ENCODE data around the gene PRKCA. TPM values are rescaled to one million over a fixed set of nuclear protein-coding genes. Genes with fewer than 3 reads are reported as not detected.
A peak's percentile ranks its signal among the peaks of the same experiment; 100 is the strongest.
"Not testable (repeated sequence)": the region's sequence is repeated elsewhere in the genome, so short reads cannot be mapped to it uniquely, and the experiment has no call there.

The PRKCA gene
- total RNA-seq, 1 experiment from 2014 or later, result 29.6 TPM

- no peaks in the 10 kb centered on the region for H3K27me3 ChIP-seq (replicated peaks; ENCODE audit: control insufficient read depth, insufficient read depth, low read length)
- H3K9me3 Mint-ChIP-seq (ENCODE audit: unreplicated experiment), result no peaks in the 10 kb centered on the region
- no peak overlapping the region for H3K4me3 ChIP-seq (ENCODE audit: low read depth, low read length)
- no TSS peak for BruUV-seq (replicated peaks)
- DNase-seq, result peak; percentile 45 to 60
- H3K36me3 Mint-ChIP-seq (ENCODE audit: insufficient read depth, unreplicated experiment), result no peaks in the 10 kb centered on the region
- H3K4me1 Mint-ChIP-seq (ENCODE audit: low read depth, unreplicated experiment), result no peaks in the 10 kb centered on the region
- CTCF ChIA-PET, result no interaction called here
- POLR2A ChIA-PET, result no interaction called here
- intact Hi-C loops (cut with micrococcal nuclease; ENCODE audit: unreplicated experiment), result loop anchor here (10.0 kb wide), 1 partner anchor 373 kb away; no protein-coding TSS in a partner anchor
- H3K27me3 Mint-ChIP-seq (ENCODE audit: insufficient read depth, unreplicated experiment), result no peaks in the 10 kb centered on the region
- no peaks in the 10 kb centered on the region for H3K9me3 ChIP-seq
- H3K4me3 Mint-ChIP-seq (ENCODE audit: unreplicated experiment), result no peak overlapping the region
- peaks cover 10% of the 10 kb centered on the region; the same call in 1 of the 2 replicates for H3K4me1 ChIP-seq
- H3K36me3 ChIP-seq (ENCODE audit: control insufficient read depth, insufficient read depth, low read length), result no peaks in the 10 kb centered on the region
- peak overlapping the region; percentile 29 for H3K27ac Mint-ChIP-seq (ENCODE audit: unreplicated experiment)
- no peak for TF ChIP-seq CTCF (IDR thresholded peaks at IDR 0.05; ENCODE audit: insufficient read depth in 1 of 2, low read depth in 1 of 2, low read length in 1 of 2, severe bottlenecking in 1 of 2, unreplicated experiment in 1 of 2)
Measured at GRCh38 chr17:66711881-66712321, 409.5 kb downstream of the PRKCA start.

- POLR2A ChIA-PET, result no interaction called here
- H3K27ac Mint-ChIP-seq (ENCODE audit: unreplicated experiment), result peak overlapping the region; percentile 29
Measured at GRCh38 chr17:66712453-66712852, 410.0 kb downstream of the PRKCA start.

GRCh38 chr17:66713021-66713532, 410.7 kb downstream of the PRKCA start:
- H3K27me3 Mint-ChIP-seq (ENCODE audit: insufficient read depth, unreplicated experiment); H3K9me3 Mint-ChIP-seq (ENCODE audit: unreplicated experiment); H3K27ac Mint-ChIP-seq (ENCODE audit: unreplicated experiment); DNase-seq; H3K4me3 ChIP-seq (ENCODE audit: low read depth, low read length); BruUV-seq (replicated peaks); H3K36me3 Mint-ChIP-seq (ENCODE audit: insufficient read depth, unreplicated experiment); H3K4me3 Mint-ChIP-seq (ENCODE audit: unreplicated experiment); H3K4me1 Mint-ChIP-seq (ENCODE audit: low read depth, unreplicated experiment); H3K36me3 ChIP-seq (ENCODE audit: control insufficient read depth, insufficient read depth, low read length); CTCF ChIA-PET; H3K27me3 ChIP-seq (replicated peaks; ENCODE audit: control insufficient read depth, insufficient read depth, low read length); H3K9me3 ChIP-seq; POLR2A ChIA-PET: not testable (repeated sequence)
- peaks cover 10% of the 10 kb centered on the region; the same call in 1 of the 2 replicates for H3K4me1 ChIP-seq
- intact Hi-C loops (cut with micrococcal nuclease; ENCODE audit: unreplicated experiment), result loop anchor here (10.0 kb wide), 1 partner anchor 372 kb away; no protein-coding TSS in a partner anchor

More at GRCh38 chr17:66712453-66712852, 410.0 kb downstream of the PRKCA start:
- Histone ChIP-seq H3K27me3 (replicated peaks; ENCODE audit: control insufficient read depth, insufficient read depth, low read length) (no peaks in the 10 kb centered on the region), H3K36me3 (ENCODE audit: control insufficient read depth, insufficient read depth, low read length) (no peaks in the 10 kb centered on the region), H3K4me3 (ENCODE audit: low read depth, low read length) (no peak overlapping the region), H3K4me1 (peaks cover 10% of the 10 kb centered on the region; the same call in 1 of the 2 replicates), H3K9me3 (no peaks in the 10 kb centered on the region)
- DNase-seq, result no peak
- no peaks in the 10 kb centered on the region for H3K9me3 Mint-ChIP-seq (ENCODE audit: unreplicated experiment)
- CTCF ChIA-PET, result no interaction called here
- intact Hi-C loops (cut with micrococcal nuclease; ENCODE audit: unreplicated experiment), result loop anchor here (10.0 kb wide), 1 partner anchor 372 kb away; no protein-coding TSS in a partner anchor
- no TSS peak for BruUV-seq (replicated peaks)
- H3K36me3 Mint-ChIP-seq (ENCODE audit: insufficient read depth, unreplicated experiment), result no peaks in the 10 kb centered on the region
- no peaks in the 10 kb centered on the region for H3K4me1 Mint-ChIP-seq (ENCODE audit: low read depth, unreplicated experiment)
- H3K4me3 Mint-ChIP-seq (ENCODE audit: unreplicated experiment), result no peak overlapping the region
- H3K27me3 Mint-ChIP-seq (ENCODE audit: insufficient read depth, unreplicated experiment), result no peaks in the 10 kb centered on the region
- no peak for TF ChIP-seq CTCF (IDR thresholded peaks at IDR 0.05; ENCODE audit: insufficient read depth in 1 of 2, low read depth in 1 of 2, low read length in 1 of 2, severe bottlenecking in 1 of 2, unreplicated experiment in 1 of 2)

Measured in Caco-2 (cell line).